Camera-type eye (tissue), 1 donor: ENCODE measurements around the gene FNDC3B. TPM values are rescaled to one million over a fixed set of nuclear protein-coding genes. Genes with fewer than 3 reads are reported as not detected.

ENCODE experiments used
- total RNA-seq: library from RNA; depleted of rRNA; stranded (reverse); fragments of >200 nt; gene quantifications from one replicate; pipeline ENCODE4 v1.2.3, GENCODE V29; 2014

FNDC3B gene
- total RNA-seq, result 109 TPM

GRCh38 chr3:172039436-172040077, at the start of gene FNDC3B:
TSS of gene FNDC3B (plus strand) at chr3:172039578. CDS start at chr3:172112480, 72,902 bp downstream.

GRCh38 chr3:172447611-172448579, 408.5 kb downstream of the FNDC3B start, which contains the start of gene GHSR:
TSS of gene GHSR (minus strand) at chr3:172448456. CDS start at chr3:172448413, 43 bp downstream.

Other genes starting within 250 kb of the FNDC3B start
- gene PLD1, start 229.1 kb upstream of the FNDC3B start, total RNA-seq, result 64.5 TPM
- gene TMEM212, start 196.2 kb upstream of the FNDC3B start, total RNA-seq, result not detected